ELR (cell line): Measurements from ENCODE around the gene RPE65.
"Not testable (repeated sequence)": the region's sequence is repeated elsewhere in the genome, so short reads cannot be mapped to it uniquely, and the experiment has no call there.

ENCODE experiments used
- DNase-seq: peaks from one replicate; pipeline ENCODE4 v3.0.0-alpha.2; 2015; ENCODE audit warnings: low read depth

Gene RPE65

GRCh38 chr1:68449901-68450300 is at the start of gene RPE65:
RPE65 (minus strand) TSS chr1:68449954; CDS start chr1:68449905, 49 bp downstream.
- no peak for DNase-seq

GRCh38 chr1:68497358-68497698 is 47.6 kb upstream of the RPE65 start:
- DNase-seq: no peak

GRCh38 chr1:68496680-68497357 is 47.1 kb upstream of the RPE65 start, which contains the start of gene DEPDC1:
DEPDC1 (minus strand) TSS chr1:68497082; CDS start chr1:68496999, 83 bp downstream.
- peak; percentile 97 for DNase-seq

DNA sequence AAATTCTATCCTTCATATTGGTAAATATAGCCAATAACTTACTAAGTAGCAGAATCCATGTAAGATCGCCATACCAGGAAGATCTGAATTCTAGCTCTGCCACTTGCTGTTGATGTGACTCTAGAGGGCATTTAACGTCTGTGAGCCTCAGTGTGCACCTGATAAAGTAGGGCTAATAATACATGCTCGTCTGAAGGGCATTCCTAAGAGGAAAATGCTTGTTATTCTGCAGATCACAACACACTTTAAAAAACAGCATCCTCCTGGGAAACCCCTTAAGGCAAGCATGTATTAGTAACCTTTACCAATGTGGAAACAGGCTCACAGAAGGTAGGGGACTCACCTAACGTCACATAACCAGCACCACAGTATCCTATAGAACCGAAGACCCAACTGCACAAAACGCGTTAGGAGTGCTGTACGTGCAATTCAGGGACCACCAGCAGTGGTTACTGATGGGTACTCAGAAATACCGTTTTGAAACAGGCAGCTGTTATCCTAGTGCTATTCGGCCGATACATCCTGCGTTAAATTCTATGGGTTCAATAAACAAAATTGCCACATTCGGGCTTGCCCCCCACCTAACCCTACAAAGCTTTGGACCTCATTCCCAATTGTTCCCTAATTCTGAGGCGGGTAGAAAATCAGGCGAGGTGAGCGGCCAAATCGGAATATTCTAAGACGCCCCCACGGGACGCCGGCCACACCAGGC is 46.4 kb upstream of the RPE65 start:
- peak; percentile 28 for DNase-seq

DNA sequence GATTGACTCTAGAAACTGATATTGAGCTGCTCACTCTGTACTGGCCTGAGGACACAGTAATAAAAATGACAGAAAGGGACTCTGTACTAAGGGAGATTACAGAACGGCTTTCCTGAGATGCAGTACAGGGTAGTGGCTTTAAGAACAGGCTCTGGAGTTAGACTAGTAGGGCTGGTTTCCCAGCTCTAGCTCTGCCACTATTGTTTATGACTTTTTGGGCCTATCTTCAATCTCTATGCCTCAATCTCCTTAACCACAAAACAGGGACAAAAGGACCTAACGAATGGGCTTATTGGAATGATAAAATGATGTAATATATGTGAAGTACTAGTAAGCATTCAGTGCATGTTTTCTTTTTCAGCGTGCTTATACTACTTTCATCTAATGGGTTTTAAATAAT is 45.8 kb upstream of the RPE65 start:
- DNase-seq: peak; percentile 19

GRCh38 chr1:68493193-68493592 is 43.4 kb upstream of the RPE65 start:
- no peak for DNase-seq

DNA sequence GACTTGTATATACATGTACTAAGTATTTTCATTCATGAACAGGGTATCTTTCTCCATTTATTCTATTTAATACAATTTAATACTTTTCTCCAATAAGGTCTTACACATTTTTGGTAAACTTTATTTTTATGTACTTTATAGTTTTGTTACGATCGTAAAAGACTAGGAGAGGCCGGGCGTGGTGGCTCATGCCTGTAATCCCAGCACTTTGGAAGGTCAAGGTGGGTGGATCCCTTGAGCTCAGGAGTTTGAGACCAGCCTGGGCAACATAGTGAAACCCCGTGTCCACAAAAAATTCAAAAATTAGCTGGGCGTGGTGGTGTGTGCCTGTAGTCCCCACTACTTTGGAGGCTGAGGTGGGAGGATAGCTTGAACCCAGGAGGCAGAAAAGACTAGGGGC is 42.5 kb upstream of the RPE65 start:
- DNase-seq: not testable (repeated sequence)

- no peak for DNase-seq
These were observed 40.4 kb upstream of the RPE65 start for GRCh38 chr1:68490046-68490651.

- DNase-seq: no peak
These were observed 35.8 kb upstream of the RPE65 start for GRCh38 chr1:68485431-68486022.

GRCh38 chr1:68484618-68485017 is 34.9 kb upstream of the RPE65 start:
- no peak for DNase-seq

DNA sequence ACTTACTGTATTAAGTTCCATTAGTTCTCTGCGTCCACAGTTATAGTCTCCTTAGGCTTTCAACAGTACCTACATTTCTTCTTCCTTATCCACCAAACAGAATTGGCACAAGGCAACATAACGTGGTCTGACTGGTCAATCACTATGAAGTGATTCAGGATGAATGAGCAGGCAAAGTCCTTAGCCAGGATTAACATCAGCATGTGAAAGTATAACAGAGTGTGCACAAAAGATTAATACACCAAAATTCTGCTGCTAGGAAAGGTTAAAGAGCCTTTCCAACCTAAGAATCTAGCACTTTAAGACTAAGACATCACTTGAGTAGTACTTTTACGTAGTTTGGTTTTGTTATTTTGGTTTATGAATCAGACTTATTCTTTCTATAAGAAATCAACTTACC is 31.3 kb upstream of the RPE65 start:
- DNase-seq: no peak

DNA sequence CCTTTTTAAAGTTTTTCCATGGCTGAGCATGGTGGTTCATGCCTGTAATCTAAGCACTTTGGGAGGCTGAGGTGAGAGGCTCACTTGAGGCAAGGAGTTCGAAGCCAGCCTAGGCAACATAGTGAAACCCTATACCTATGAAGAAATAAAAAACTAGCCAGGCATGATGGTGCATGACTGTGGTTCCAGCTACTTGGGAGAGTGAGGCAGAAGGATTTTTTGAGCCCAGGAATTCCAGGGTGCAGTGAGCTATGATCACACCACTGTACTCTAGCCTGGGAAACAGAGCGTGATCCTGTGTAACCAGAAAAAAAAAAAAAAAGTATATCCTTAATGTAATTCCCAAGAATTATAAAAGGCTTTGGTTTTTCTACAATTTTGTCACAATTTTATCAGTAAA is 29.7 kb upstream of the RPE65 start:
- DNase-seq: no peak

GRCh38 chr1:68478662-68479061 is 28.9 kb upstream of the RPE65 start:
- no peak for DNase-seq

- DNase-seq: not testable (repeated sequence)
These were observed 26.9 kb upstream of the RPE65 start for GRCh38 chr1:68476626-68477025.

- no peak for DNase-seq
These were observed 23.3 kb upstream of the RPE65 start for GRCh38 chr1:68473060-68473459.

- peak; percentile 53 for DNase-seq
These were observed 20.7 kb upstream of the RPE65 start for GRCh38 chr1:68470388-68470970.

GRCh38 chr1:68464891-68465290 is 15.1 kb upstream of the RPE65 start:
- DNase-seq: no peak

GRCh38 chr1:68460935-68461334 is 11.2 kb upstream of the RPE65 start:
- no peak for DNase-seq

DNA sequence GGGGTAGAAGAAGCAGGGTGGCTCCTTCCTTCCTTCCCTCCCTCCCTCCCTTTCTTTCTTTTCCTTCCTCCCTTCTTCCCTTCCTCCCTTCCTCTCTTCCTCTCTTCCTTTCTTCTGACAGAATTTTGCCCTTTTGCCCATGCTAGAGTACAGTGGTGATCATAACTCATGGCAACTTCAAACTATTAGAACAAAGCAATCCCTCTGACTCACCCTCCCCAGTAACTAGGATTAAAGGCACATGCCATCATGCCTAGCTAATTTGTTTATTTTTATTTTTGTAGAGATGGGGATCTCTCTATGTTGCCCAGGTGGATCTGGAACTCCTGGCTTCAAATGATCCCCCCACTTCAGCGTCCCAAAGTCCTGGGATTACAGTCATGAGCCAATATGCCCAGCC is 10.0 kb upstream of the RPE65 start:
- DNase-seq: peak; percentile 55

DNA sequence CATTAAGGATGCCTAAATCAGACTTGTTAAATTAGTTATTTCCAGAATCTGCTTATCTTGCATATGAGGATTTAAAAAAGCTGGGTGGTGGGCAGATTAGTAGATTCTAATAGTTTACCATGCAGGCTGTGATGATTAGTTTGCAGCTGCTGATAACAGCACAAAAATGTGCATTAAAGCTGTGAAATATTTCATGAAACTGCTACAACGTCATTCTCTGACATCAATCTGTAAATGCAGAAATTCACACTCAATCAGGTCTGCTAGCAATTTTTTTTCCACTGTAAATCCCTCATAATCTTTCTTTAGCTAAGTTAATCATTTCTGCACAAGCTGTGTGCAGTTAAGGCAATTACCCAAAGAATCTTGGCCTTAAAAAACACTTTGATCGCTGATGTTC is 9.3 kb upstream of the RPE65 start:
- no peak for DNase-seq

DNA sequence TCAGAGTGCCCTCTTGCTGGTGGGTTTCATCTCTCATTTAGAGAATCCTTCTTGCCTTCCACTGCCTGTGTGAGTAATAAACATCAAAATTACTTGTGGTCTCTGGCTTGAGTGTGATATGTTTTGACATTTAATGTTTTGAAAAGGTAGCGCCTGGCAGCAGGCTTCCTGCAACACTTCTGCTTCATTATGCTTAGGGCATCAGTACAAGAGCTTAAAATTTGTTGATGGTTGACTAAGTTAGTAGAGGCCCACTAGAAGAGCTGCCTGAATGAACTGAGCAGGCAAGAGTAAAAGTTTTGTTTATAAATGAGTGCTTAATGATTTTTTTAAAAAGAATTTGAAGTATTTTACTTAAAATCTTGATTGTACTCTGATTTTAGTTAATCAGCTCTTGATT is 6.4 kb upstream of the RPE65 start:
- DNase-seq: no peak

DNA sequence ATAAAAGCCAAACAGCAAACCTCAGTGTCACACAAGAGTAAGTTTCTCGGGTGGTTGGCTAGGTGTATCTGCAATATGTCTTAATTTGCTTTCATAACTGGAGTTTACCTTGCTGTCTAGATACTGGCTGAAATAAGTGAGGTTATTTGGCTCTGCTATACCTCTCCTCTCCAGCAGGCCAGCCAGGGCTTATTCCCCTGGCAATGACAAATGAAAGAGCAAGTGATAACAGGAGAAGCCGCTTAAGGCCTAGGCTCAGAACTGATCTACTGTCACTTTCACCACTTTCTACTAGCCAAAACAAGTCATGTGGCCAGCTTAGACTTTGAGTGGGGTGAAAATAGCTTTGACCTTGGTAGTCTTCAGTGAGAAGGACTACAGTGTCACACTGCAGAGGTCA is 4.8 kb upstream of the RPE65 start:
- peak; percentile 13 for DNase-seq
